GM23248 (cell line): ENCODE measurements around the gene SEMA4D. TPM values are rescaled to one million over a fixed set of nuclear protein-coding genes. Genes with fewer than 3 reads are reported as not detected.

ENCODE experiments used
- DNase-seq: peaks from one replicate; pipeline ENCODE4 v3.0.0-alpha.2; 2015
- H2AFZ ChIP-seq: fragments of 200-600 bp; sonication (generic); 2 replicates; pipeline ENCODE4 v1.6.1; 2016; ENCODE audit warnings: antibody characterized with exemption
- H3F3A ChIP-seq: fragments of 200-600 bp; sonication (generic); 2 replicates; pipeline ENCODE4 v1.6.1; 2016; ENCODE audit warnings: mild to moderate bottlenecking, antibody characterized with exemption, mixed run types; ENCODE audit not compliant: insufficient read depth
- H3K27ac ChIP-seq: fragments of 200-600 bp; sonication (generic); 2 replicates; pipeline ENCODE4 v1.5.1; 2016; ENCODE audit warnings: mild to moderate bottlenecking
- H3K27me3 ChIP-seq: fragments of 200-600 bp; sonication (generic); replicated peaks from 2 replicates; pipeline ENCODE4 v1.6.1; 2016; ENCODE audit warnings: mild to moderate bottlenecking; ENCODE audit not compliant: insufficient read depth
- H3K36me3 ChIP-seq: fragments of 200-600 bp; sonication (generic); 2 replicates; pipeline ENCODE4 v1.6.1; 2016; ENCODE audit warnings: low read depth, mild to moderate bottlenecking
- H3K4me1 ChIP-seq: fragments of 200-600 bp; sonication (generic); 2 replicates; pipeline ENCODE4 v1.6.1; 2016; ENCODE audit warnings: mild to moderate bottlenecking; ENCODE audit not compliant: insufficient read depth
- H3K4me2 ChIP-seq: fragments of 200-600 bp; sonication (generic); one replicate; pipeline ENCODE4 v1.6.1; 2016; ENCODE audit warnings: mild to moderate bottlenecking; ENCODE audit not compliant: unreplicated experiment
- H3K4me3 ChIP-seq: fragments of 200-600 bp; sonication (generic); 2 replicates; pipeline ENCODE4 v1.5.1; 2016; ENCODE audit warnings: mild to moderate bottlenecking
- H3K79me2 ChIP-seq: fragments of 200-600 bp; sonication (generic); 2 replicates; pipeline ENCODE4 v1.6.1; 2016; ENCODE audit warnings: mild to moderate bottlenecking; ENCODE audit not compliant: insufficient read depth
- H3K9ac ChIP-seq: fragments of 200-600 bp; sonication (generic); 2 replicates; pipeline ENCODE4 v1.6.1; 2016; ENCODE audit warnings: mild to moderate bottlenecking
- H3K9me2 ChIP-seq: fragments of 200-600 bp; sonication (generic); 2 replicates; pipeline ENCODE4 v1.6.1; 2016; ENCODE audit warnings: mixed run types, mild to moderate bottlenecking, moderate library complexity; ENCODE audit not compliant: insufficient read depth
- H3K9me3 ChIP-seq: fragments of 200-600 bp; sonication (generic); one replicate; pipeline ENCODE4 v1.6.1; 2017; ENCODE audit warnings: low read depth
- H4K20me1 ChIP-seq: fragments of 200-600 bp; sonication (generic); 2 replicates; pipeline ENCODE4 v1.6.0; 2016; ENCODE audit not compliant: insufficient read depth
- EZH2 ChIP-seq: fragments of 200-600 bp; sonication (generic); IDR thresholded peaks from 2 replicates; pipeline ENCODE4 v1.6.1; 2018; ENCODE audit warnings: antibody characterized with exemption, mild to moderate bottlenecking; ENCODE audit not compliant: insufficient read depth, poor library complexity, severe bottlenecking
- EZH2phosphoT487 ChIP-seq: fragments of 200-600 bp; sonication (generic); IDR thresholded peaks from 2 replicates; pipeline ENCODE4 v1.6.1; 2018; ENCODE audit warnings: antibody characterized with exemption, moderate library complexity, mild to moderate bottlenecking, low read depth; ENCODE audit not compliant: insufficient read depth
- WGBS, 2 experiments: methylation state at CpG; one replicate each; pipeline ENCODE4 v1.1.6; 2015 to 2017; ENCODE audit warnings: low lambda C conversion rate in 2 of 2, low coverage in 1 of 2; ENCODE audit errors: missing lambda C conversion rate in 2 of 2; 5-methylcytosine and 5-hydroxymethylcytosine counted together
- in situ Hi-C: fragments of 300-500 bp; cut with MboI; formaldehyde crosslinking; loops from 2 replicates; pipeline ENCODE4 v1.15.0; 2020
- polyA plus RNA-seq: library from polyadenylated mRNA; unstranded; fragments of >200 nt; fragmentation: Nextera tagmentation; extraction: Ambion mirVana; gene quantifications from 2 replicates; pipeline ENCODE4 v1.2.1, GENCODE V29; 2016
- total RNA-seq: library from RNA; depleted of rRNA; stranded (reverse); fragments of >200 nt; shearing (Covaris generic); gene quantifications from 2 replicates; pipeline ENCODE4 v1.2.3, GENCODE V29; 2014; rRNA removed

SEMA4D gene
- 0.11 and 1.3 TPM in 2 replicates for total RNA-seq
- 0.11 and 0.25 TPM in 2 replicates for polyA plus RNA-seq

GRCh38 chr9:89497978-89498851 lies at the start of gene SEMA4D:
Gene SEMA4D (minus strand): TSS chr9:89498113. CDS start chr9:89405456, 92,657 bp downstream.
- H2AFZ ChIP-seq = no peak within 1 kb of the TSS
- H3K9me3 ChIP-seq = no peaks in the 10 kb centered on the region
- in situ Hi-C loops = no loop called here
- H3K4me1 ChIP-seq = no peaks in the 10 kb centered on the region
- H3F3A ChIP-seq = no peaks in the 10 kb centered on the region
- no peaks in the 10 kb centered on the region for H4K20me1 ChIP-seq
- H3K27me3 ChIP-seq = peaks cover 12% of the 10 kb centered on the region
- no peak within 1 kb of the TSS for H3K4me2 ChIP-seq
- H3K27ac ChIP-seq = no peak within 1 kb of the TSS
- WGBS, 2 experiments = 14 to 55% methylated on average over 9 to 23 of the region's 42 CpGs
- H3K4me3 ChIP-seq = peak within 1 kb of the TSS; percentile 26; the same call in 1 of the 2 replicates
- peak; percentile 39 for DNase-seq
- TF ChIP-seq EZH2phosphoT487 (no peak), EZH2 (no peak)
- no peak within 1 kb of the TSS for H3K9ac ChIP-seq
- H3K36me3 ChIP-seq = no peaks in the 10 kb centered on the region
- H3K79me2 ChIP-seq = no peaks in the 10 kb centered on the region
- no peaks in the 10 kb centered on the region for H3K9me2 ChIP-seq

GRCh38 chr9:89547000-89547399 lies 49.1 kb upstream of the SEMA4D start:
- Histone ChIP-seq H3K27ac (no peak overlapping the region), H3K9ac (no peak overlapping the region), H3K27me3 (no peaks in the 10 kb centered on the region; the same call in 1 of the 2 replicates), H3K4me1 (no peaks in the 10 kb centered on the region), H3K9me2 (no peaks in the 10 kb centered on the region), H3K4me3 (no peak overlapping the region), H3F3A (no peaks in the 10 kb centered on the region), H2AFZ (no peak overlapping the region), H3K4me2 (no peak overlapping the region), H4K20me1 (no peaks in the 10 kb centered on the region), H3K9me3 (no peaks in the 10 kb centered on the region), H3K36me3 (no peaks in the 10 kb centered on the region), H3K79me2 (no peaks in the 10 kb centered on the region)
- in situ Hi-C loops = no loop called here
- TF ChIP-seq EZH2phosphoT487 = no peak
- TF ChIP-seq EZH2 = no peak
- 76 to 79% methylated on average over 1 of the region's 1 CpG for WGBS, 2 experiments
- no peak for DNase-seq

GRCh38 chr9:89544279-89544661 lies 46.4 kb upstream of the SEMA4D start:
- H3K79me2 ChIP-seq = no peaks in the 10 kb centered on the region
- no peaks in the 10 kb centered on the region for H3K9me3 ChIP-seq
- H3K27ac ChIP-seq = no peak overlapping the region
- H2AFZ ChIP-seq = no peak overlapping the region
- H3K9me2 ChIP-seq = no peaks in the 10 kb centered on the region
- in situ Hi-C loops = no loop called here
- no peaks in the 10 kb centered on the region for H3K4me1 ChIP-seq
- H3K36me3 ChIP-seq = no peaks in the 10 kb centered on the region
- no peaks in the 10 kb centered on the region for H3F3A ChIP-seq
- no peak overlapping the region for H3K9ac ChIP-seq
- H3K4me2 ChIP-seq = no peak overlapping the region
- no peak for DNase-seq
- no peak for TF ChIP-seq EZH2phosphoT487
- TF ChIP-seq EZH2 = no peak
- no peaks in the 10 kb centered on the region for H3K27me3 ChIP-seq
- no peak overlapping the region for H3K4me3 ChIP-seq
- no peaks in the 10 kb centered on the region for H4K20me1 ChIP-seq
- 53% methylated on average over 5 of the region's 5 CpGs for WGBS, 2 experiments

GRCh38 chr9:89543621-89544278 lies 45.8 kb upstream of the SEMA4D start:
- Histone ChIP-seq H3K4me2 (no peak overlapping the region), H2AFZ (no peak overlapping the region), H3F3A (no peaks in the 10 kb centered on the region), H3K79me2 (no peaks in the 10 kb centered on the region), H3K9me3 (no peaks in the 10 kb centered on the region), H3K27me3 (no peaks in the 10 kb centered on the region), H3K4me1 (no peaks in the 10 kb centered on the region), H3K27ac (no peak overlapping the region), H4K20me1 (no peaks in the 10 kb centered on the region), H3K36me3 (no peaks in the 10 kb centered on the region), H3K4me3 (no peak overlapping the region), H3K9ac (no peak overlapping the region), H3K9me2 (no peaks in the 10 kb centered on the region)
- TF ChIP-seq EZH2phosphoT487 (no peak), EZH2 (no peak)
- WGBS, 2 experiments = 65 to 71% methylated on average over 14 of the region's 14 CpGs
- DNase-seq = no peak
- in situ Hi-C loops = no loop called here
